Stimulated activated CD4-positive, alpha-beta T cell treated with anti-CD3 and anti-CD28 coated beads, Interleukin-4, amount 100 ng/mL, for 48 hours (primary cell): Measurements from ENCODE around the gene ENOX1.

ENCODE experiments used
- DNase-seq, 2 donors: peaks; one replicate each; pipeline ENCODE4 v3.0.0-alpha.2; 2020; ENCODE audit warnings: low read depth in 2 of 2

ENOX1 gene

GRCh38 chr13:43316281-43316680 lies 470.5 kb downstream of the ENOX1 start:
- no peak for DNase-seq

- DNase-seq: no peak
Measured at GRCh38 chr13:43315522-43315921, 471.2 kb downstream of the ENOX1 start.

- no peak for DNase-seq
Measured at GRCh38 chr13:43309311-43309710, 477.5 kb downstream of the ENOX1 start.

- no peak for DNase-seq
Measured at GRCh38 chr13:43307921-43308433, 478.8 kb downstream of the ENOX1 start.

- no peak for DNase-seq
Measured at GRCh38 chr13:43307221-43307920, 479.4 kb downstream of the ENOX1 start.

GRCh38 chr13:43306372-43306771 lies 480.4 kb downstream of the ENOX1 start:
- no peak for DNase-seq

- DNase-seq: no peak
Measured at GRCh38 chr13:43305416-43305815, 481.4 kb downstream of the ENOX1 start.

- no peak for DNase-seq
Measured at GRCh38 chr13:43304945-43305344, 481.8 kb downstream of the ENOX1 start.

- no peak for DNase-seq
Measured at GRCh38 chr13:43304449-43304848, 482.3 kb downstream of the ENOX1 start.

GRCh38 chr13:43303033-43303729 lies 483.6 kb downstream of the ENOX1 start:
- no peak for DNase-seq

GRCh38 chr13:43301346-43301969 lies 485.3 kb downstream of the ENOX1 start:
- no peak for DNase-seq

- DNase-seq: no peak
Measured at GRCh38 chr13:43300865-43301264, 485.9 kb downstream of the ENOX1 start.

GRCh38 chr13:43299374-43299773 lies 487.4 kb downstream of the ENOX1 start:
- no peak for DNase-seq

- no peak for DNase-seq
Measured at GRCh38 chr13:43298816-43299215, 488.0 kb downstream of the ENOX1 start.

GRCh38 chr13:43297967-43298678 lies 488.6 kb downstream of the ENOX1 start:
- no peak for DNase-seq

- DNase-seq: no peak
Measured at GRCh38 chr13:43295825-43296564, 490.8 kb downstream of the ENOX1 start.

GRCh38 chr13:43295321-43295720 lies 491.5 kb downstream of the ENOX1 start:
- no peak for DNase-seq

- DNase-seq: no peak
Measured at GRCh38 chr13:43294412-43294811, 492.4 kb downstream of the ENOX1 start.

GRCh38 chr13:43293986-43294385 lies 492.8 kb downstream of the ENOX1 start:
- no peak for DNase-seq

- DNase-seq: no peak
Measured at GRCh38 chr13:43293561-43293960, 493.2 kb downstream of the ENOX1 start.

GRCh38 chr13:43293008-43293407 lies 493.8 kb downstream of the ENOX1 start:
- DNase-seq: no peak
